Stromal cell of bone marrow (primary cell): ENCODE data around the gene ARHGAP32.

Experiments used
- DNase-seq: peaks from one replicate; pipeline ENCODE4 v3.0.0-alpha.2; 2012; ENCODE audit warnings: low read depth

Gene ARHGAP32

DNA sequence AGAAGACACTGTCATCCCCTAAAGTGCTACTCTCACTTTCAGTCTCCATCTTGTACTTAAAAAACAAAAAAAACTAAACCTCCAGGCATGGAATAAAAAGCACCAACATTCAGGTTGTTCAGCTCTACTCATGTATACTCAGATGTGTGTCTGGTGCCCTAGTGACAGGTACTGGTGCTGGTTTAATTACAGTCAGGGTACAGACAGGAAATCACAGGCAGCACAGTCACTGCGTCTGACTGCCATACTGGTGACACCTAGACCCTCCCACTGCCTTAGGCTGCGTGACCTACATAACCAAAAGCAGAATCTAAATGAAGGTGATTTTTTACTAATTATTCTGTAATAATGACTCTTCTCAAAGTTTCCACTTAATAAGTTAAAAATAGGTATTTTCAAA, at the start of gene ARHGAP32:
ARHGAP32 (minus strand) TSS at position 176 of the 400 bp plus-strand sequence; CDS start at position 49, 127 bp downstream.
- DNase-seq: no peak

DNA sequence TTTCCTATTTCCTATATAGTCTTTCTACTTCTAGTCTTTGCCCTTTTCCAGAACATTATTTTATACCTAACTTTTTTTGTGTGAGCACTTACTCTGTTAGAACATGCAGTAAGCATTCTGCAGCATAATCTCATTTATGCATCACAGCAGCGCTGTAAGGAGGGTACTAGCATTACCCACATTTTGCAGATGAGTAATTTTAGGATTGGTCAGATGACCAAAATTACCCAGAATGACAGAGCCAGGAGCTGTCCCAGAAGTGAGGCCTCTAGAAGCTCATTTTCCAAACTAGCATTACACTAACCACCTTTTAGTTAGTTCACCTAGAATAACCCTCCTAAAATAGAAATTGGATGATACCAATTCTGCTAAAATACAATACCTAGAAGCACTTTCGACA, 47.1 kb upstream of the ARHGAP32 start:
- DNase-seq: no peak

DNA sequence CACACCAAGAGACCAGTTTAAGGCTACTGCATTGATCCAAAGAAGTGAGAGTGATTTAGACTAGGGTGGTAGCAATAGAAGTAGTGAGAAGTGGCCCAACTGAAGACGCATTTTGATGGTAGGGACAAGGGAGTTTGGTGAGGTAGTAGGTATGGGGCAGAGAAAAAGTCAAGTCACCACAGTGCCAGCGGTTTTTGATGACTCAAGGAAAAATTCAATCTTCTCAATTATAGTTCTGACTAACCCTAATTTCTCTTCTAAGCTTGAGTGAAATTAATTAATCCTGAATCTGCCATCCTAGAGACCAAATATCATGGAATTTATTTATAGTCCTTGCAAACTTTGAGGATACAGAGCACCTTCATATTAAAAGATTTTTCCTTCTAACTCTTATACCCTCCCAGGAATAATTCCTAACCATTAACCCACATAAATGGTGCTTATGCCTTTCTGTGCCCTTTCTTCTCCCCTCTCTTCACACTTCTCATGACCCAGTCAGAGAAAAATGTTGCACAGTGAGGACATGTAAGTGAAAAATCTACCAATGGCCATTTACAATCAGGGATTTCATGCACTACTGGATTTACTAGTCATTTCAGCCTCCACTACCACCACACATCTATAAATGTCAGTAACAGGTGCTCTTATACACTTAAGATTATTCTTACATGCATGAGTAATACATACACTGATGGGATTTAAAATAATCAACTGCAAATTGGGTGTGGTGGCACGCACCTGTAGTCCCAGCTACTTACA, 45.9 kb upstream of the ARHGAP32 start:
- DNase-seq: no peak

DNA sequence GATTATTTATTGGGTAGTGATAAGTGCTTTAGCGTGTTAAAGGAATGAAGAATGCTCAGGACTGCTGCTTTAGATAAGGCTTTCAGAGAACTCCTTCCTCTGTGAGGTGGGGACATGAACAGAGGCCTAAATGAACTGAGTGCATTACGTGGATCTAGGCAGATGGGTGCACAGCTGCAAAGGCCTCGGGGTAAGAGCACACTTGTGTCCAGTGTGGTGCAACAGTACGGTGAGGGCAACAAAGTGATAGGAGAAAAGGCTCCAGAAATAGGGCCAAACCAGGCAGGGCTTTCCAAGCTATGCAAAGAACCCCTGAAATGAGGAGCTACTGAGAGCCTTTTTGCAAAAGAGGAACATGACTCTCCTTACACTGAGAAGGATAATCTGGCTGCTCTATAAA, 45.3 kb upstream of the ARHGAP32 start:
- no peak for DNase-seq

DNA sequence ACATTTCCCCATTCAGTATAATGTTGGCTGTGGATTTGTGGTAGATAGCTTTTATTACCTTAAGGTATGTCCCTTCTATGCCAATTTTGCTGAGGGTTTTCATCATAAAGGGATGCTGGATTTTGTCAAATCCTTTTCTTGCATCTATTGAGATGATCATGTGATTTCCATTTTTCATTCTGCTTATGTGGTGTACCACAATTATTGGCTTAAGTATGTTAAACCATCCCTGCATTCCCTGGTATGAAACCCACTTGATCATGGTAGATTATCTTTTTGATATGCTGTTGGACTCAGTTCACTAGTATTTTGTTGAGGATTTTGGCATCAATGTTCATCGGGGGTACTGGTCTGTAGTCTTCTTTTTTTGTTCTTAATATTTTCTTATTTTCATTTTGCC, 44.7 kb upstream of the ARHGAP32 start:
- DNase-seq: no peak

DNA sequence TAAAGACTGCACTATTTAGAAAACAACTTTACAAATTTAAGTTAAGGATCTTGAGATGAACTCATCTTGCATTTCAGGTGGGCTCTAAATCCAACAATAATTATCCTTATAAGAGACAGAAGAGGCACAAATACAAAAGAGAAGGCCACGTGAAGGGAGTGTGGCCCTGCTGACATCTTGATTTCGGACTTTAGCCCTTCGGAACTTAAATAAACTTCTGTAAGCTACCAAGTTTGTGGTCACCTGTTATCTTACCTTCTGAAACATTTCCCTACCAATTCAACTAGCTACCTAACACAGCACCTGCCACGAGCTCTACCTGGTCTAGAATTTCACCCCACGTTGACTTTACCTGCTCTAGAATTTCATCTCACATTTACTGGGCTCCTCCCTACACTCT, 42.9 kb upstream of the ARHGAP32 start:
- DNase-seq: no peak

DNA sequence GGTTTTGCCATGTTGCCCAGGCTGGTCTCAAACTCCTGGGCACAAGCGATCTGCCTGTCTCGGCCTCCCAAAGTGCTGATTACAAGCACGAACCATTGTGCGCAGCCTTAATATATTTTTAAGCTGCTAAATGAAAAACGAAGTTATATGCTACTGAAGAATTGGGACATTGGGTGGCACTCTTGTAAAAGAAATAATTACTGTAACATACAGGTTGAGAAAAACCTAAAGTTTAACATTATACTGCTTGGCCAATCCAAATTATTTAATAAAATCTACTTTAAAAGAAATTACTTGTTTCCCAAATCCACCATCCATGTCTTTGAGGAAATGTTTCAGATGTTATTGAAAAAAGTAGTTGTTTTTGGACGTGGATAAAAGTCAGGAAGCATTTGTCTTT, 37.9 kb upstream of the ARHGAP32 start:
- no peak for DNase-seq

DNA sequence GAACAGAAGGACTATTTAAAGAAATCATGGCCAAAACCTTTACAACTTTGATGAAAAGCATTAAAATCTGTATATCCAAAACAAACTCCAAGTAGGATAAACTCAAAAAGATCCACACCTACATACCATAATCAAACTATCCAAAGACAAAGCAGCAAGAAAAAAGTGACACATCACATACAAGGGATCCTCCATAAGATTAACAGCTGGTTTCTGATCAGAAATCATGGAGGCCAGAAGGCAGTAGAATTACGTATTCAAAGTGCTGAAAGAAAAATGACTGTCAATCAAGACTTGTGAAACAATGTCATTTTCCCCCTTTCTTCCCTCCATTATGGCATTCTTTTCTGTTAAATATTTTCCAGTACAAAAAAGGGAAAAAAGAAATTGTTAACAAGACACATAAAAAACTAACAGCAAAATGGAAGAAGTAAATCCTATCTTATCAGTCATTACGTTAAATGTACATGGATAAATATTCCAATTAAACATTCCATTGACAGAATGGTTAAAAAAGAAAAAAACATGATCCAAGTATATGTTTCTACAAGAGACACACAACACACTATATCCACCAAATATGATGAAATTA, 34.2 kb upstream of the ARHGAP32 start:
- no peak for DNase-seq

DNA sequence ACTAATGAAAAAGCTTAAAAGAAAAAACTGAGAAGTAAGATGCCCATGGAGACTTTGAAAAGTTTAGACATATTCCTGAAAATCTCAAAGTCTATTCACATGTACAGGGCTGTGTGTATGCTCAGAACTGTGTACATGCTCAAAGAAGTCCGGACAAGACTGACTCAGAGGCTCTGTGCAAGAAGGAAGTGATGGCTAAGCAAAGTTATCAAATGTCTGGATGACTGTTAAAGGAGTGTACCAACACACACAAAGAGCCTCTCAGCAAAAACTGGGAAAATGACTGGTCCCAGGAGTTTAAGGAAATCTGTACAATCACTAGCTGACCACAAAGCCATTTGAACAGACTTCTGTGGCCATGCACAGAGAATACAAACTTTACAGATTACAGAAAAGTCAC, 33.1 kb upstream of the ARHGAP32 start:
- DNase-seq: peak; percentile 80

DNA sequence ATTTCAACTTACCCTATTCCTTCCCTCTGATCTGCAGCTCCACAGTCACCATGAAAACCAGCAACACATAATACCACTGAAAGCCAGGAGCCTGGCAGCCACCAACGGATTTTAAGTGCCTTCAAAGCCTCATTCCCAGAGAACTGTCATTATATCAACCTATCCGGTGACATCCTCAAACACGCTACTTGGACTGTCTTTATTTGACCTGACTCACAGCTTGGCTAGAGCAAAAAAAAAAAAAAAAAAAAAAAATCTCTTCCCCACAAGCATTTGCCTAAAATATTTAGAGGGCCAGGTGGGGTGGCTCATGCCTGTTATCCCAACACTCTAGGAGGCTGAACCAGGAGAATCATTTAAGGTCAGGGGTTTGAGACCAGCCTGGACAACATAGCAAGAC, 32.4 kb upstream of the ARHGAP32 start:
- no peak for DNase-seq

DNA sequence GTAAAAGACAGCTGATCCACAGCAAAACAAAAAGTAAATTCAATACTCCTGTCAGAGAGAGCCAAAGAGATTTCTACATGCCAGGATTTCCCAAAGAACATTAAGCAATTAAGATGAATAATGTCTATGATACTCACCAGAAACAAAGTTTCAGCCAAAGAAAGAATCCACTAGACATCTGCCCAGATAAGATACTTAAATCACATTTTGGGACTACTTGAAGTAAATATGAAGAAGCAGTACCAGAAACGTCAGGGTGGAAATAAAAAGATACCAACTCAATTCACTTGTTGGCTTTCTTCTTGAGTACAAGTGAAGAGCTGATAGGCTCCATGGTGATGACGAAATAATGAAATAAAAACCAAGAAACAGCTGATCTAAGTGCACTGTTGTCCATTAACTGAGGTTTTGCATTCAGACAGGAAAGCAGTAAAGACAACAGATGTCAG, 31.6 kb upstream of the ARHGAP32 start:
- DNase-seq: peak; percentile 55

DNA sequence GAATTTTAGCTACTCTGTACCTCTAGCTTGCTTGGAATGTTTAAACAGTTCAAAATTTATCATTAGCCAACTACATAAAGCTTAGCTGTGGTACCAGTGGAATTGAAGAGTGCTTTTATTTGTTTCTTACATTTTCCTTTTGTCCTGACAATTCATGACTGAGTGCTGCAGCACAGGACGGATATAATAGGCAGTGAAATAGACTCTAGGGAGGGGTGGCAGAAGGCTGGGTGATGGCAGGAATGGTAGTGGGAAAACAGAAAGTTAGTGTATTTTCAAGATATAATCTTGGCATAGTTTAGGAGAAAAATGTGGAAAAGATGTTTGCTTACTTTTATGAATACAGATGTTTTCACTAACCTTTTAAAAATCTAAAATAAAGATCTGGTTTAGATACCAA, 31.1 kb upstream of the ARHGAP32 start:
- no peak for DNase-seq

DNA sequence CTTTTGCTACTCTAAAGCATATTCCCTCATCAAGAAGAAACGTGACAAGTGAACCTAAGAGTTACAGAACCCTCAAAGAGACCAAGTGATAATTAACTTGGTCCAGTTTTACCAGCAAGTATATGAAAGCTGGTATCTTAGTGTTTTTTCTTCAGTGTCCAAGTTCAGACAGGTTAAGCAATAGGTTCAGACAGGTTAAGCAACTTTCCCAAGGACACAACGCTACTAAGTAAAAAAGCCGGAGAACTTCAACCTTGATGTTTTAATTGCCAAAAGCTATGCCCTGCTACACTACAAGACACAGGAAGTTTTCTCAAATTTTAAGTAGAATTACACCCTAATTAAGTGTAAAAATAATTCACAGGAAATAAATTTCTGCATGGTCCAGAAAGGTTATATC, 30.0 kb upstream of the ARHGAP32 start:
- no peak for DNase-seq

DNA sequence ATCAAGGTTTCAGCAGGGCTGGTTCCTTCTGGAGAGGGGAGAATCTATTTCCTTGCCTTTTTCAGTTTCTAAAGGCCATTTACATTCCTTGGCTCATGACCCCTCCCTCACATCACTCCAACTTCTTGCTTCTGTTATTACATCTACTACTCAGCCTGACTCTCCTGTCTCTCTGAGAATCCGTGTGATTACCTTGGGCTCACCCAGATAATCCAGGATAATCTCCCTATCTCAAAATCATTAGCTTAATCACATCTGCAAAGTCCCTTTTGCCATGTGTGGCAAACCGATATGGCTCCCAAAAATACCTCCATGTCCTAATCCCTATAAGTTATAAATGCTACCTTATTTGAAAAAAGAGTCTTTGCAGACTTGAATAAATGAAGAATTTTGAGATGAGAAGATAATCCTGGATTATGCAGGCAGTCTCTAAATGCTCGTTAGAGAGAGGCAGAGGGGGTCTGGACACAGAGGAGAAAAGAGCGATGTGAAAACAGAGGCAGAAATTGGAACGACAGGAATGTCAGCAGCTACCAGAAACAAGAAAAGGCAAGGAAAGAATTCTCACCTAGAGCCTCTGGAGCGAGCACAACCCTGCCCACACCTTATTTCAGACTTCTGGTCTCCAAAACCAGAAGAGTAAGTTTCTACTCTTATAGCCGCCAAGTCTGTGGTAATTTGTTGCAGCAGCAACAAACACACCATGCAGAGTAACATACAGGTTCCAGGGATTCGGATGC, 23.6 kb upstream of the ARHGAP32 start:
- no peak for DNase-seq

DNA sequence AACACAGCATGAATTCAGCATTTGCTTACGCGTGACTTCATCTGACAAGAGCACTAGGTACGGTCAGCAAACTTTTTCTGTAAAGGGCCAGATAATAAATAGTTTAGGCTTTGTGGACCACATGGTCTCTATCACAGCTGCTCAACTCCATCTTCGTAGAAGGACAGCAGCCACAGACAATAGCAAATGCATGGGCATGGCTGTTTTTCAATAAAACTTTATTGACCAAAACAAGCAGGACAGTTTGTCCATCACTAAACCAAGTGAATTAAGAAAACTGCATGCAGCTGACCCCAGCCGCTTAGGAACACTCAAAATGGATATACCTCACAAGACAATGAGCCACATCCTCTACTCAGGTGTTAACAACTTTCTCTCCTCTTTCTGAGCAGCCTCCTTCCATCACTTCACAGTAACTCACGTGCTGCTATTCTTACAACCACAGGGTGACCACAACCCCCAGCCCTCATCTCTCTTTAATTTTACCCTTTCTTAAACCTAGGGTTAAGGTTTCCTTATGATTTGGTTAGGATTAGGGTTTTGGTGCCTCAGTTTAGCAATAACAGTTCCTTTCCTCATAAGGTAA, 22.7 kb upstream of the ARHGAP32 start:
- DNase-seq: no peak

DNA sequence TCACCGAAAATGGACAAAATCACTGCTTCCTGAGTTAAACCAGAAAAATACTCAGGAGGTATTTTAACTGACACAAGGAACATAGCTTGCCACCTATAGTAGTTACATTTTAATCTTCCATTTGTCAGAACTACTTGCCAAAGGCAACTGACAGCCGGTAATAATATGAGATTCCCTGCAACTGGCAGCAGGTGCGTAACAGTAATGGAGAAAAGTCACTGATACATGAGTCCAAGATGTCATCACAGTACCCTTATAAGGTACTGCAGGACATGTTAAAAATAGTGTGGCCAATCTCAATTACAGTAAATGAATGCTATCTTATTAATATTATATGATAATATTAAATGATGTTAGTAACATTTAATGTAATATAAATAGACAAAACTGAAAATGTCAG, 21.1 kb upstream of the ARHGAP32 start:
- no peak for DNase-seq

DNA sequence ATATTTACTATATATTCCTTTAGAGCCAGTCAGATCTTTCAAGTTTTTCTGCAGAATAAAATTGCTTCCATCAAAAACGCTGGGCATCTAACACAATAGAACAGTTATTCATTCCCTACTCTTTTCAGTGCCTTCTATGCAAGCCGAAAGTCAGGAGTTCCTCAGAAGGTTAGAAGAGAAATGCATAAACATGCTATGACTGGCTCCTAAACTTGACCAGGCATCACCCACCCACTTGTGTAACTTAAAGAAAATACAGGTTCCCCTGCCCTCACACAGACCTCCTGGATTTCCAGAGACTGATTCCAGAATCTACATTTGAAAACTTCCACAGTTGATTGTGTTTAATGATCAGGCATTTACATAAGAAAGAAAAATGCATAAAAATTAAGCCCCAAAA, 19.3 kb upstream of the ARHGAP32 start:
- DNase-seq: no peak

DNA sequence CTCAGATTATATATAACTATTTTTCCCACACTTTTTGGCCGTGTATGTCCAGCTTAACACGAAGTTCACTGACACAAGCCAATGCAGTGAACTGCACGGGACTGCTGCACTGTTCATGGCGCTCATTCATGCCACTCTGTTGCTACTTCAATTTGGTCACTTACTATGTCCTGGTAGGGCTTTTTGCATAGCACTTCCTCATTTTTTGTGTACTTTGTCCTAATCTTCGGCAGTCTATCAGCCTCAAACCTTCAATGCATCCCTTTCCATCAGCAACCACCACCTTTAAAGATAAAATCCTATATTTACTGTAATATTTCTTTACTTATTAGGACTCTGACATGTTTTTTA, 18.7 kb upstream of the ARHGAP32 start:
- DNase-seq: no peak

DNA sequence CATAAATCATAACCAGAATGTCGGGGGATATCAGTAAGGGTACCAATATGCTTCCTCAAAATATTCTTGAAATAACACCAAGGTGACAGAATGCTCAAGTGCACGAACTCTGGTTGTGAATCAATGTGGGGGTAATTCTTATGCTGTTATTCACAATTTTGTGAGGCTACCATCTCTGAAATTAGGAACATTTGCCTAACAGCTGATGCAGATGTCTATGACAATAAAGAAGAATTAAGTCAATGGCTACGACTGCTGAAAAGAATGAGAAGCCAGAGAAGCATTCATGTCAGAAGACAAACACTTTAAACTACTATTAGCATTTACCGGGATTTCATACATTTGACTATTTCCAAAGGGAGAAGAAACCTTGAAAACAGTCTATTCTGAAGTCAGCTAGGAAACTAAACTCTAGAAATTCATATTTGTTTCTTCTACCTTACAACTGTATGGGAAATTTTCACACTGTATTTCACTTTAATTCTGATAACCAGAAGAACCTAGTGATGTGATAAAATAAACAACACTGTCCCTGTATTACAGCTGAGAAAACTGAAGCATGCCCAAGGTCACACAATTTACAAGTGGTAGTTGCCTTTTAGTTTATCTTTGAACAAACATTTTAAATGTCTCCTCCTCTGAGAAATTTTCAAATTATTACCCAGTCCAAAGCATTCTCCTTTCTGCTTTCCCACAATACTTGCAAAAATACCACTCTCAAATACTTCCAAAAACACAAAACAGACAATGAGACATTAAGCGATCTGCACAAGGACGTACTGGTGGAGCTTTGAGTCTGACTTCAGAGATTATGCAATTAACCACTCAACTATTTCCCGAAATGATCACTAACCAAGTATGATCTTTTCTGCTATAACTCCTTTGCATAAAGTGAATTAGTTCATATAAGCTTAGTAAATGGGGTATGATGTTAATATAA, 18.0 kb upstream of the ARHGAP32 start:
- no peak for DNase-seq

DNA sequence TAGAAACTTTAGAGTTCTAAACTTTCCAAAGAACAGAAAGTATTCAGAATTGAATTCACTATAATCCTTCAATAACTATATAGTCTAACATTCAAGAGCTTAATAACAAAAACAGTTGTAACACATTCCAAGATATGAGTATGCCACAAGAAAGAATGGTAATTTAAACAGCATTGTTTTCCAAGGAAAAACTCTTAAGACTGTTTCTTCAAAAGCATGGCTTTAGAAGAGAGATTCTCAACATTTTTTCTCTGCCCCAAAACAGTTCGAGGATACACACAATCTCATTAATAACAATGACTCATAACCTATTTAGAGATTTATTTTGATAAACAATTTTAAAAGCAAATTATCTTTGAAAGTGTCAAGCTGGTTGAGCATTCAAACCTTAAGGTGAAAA, 16.7 kb upstream of the ARHGAP32 start:
- no peak for DNase-seq

DNA sequence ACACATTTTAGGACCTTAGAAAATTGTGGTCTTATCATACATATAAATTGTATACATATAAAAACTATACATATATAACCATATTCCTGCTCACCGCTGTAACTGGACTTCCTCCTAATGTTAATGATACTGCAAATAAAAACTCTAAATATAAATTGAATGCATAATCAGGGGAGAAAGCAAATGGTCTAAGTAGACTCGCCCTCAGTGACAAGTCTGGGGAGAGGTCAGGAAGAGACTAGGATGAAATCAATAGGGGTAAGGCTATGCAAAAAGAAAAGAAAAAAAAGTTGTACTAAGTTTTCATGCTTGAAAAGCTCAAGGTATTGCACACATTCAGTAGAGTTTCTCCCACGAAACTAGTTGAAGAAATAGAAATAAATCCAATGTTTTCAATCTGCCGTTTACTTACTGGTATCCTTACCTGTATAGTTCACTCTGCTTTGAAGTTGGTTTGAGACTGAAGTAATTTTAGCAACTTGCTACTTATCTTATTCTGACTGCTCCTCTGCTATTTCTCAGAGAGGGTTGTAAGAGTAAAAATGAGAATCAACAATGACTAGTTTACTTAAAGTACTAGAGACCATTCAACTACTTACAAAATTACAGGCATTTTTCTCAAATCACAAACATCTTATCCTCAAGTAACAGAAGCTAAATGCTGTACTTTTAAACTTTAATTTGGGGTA, 12.2 kb upstream of the ARHGAP32 start:
- DNase-seq: no peak
